HepG2 (cell line): ENCODE results near the gene NFX1. TPM values are rescaled to one million over a fixed set of nuclear protein-coding genes. Genes with fewer than 3 reads are reported as not detected.

ENCODE experiments used
- ATAC-seq: fragments of 200-7000 bp; cut with Tn5 transposase; 3 replicates; pipeline ENCODE4 v1.9.1; 2020; ENCODE audit warnings: mild to moderate bottlenecking, moderate library complexity
- BruUV-seq: library from RNA; stranded (reverse); fragments of 400-500 nt; replicated peaks from 2 replicates; lab custom pipeline; 2021; lab: Mats Ljungman, UMichigan
- CTCF ChIA-PET: fragments of 300-600 bp; formaldehyde crosslinking; extraction: SDS; loops from one replicate; lab custom pipeline; 2021; ENCODE audit warnings: low total read pairs, inconsistent platforms, low intra/inter-chr PET ratio; lab: Yijun Ruan, JAX
- POLR2A ChIA-PET: fragments of 350-600 bp; sonication (Branson Sonifier 250); formaldehyde crosslinking; loops from one replicate; lab custom pipeline; 2020; ENCODE audit warnings: antibody characterized with exemption, inconsistent platforms; lab: Yijun Ruan, JAX
- DNase-seq: peaks from one replicate; pipeline ENCODE4 v3.0.0-alpha.2; 2015; ENCODE audit warnings: low spot score
- FAIRE-seq: peaks from 3 replicates; lab custom pipeline; 2011; peaks lifted over from hg19 to GRCh38; lab: Jason Lieb, UNC
- H2AFZ ChIP-seq: one replicate; pipeline ENCODE4 v1.6.1; 2011; ENCODE audit warnings: low read length, inconsistent platforms
- H3K27ac ChIP-seq: fragments of 300-600 bp; 3 replicates; pipeline ENCODE4 v1.8.0; 2011; ENCODE audit warnings: mixed run types, mild to moderate bottlenecking, mixed read lengths, low read length, inconsistent platforms; ENCODE audit not compliant: insufficient read depth; ENCODE audit errors: extremely low read length
- H3K27me3 ChIP-seq, 2 experiments: fragments of 200-600 bp in 1 of 2; 2 replicates in 1 of 2; 3 replicates in 1 of 2; pipeline versions ENCODE4 v1.6.0 to v1.8.0; 2011; ENCODE audit warnings: low read length in 2 of 2, mild to moderate bottlenecking in 2 of 2, moderate library complexity in 2 of 2, inconsistent platforms in 1 of 2; ENCODE audit not compliant: insufficient read depth in 2 of 2, control insufficient read depth in 1 of 2
- H3K36me3 ChIP-seq, 2 experiments: fragments of 200-600 bp in 1 of 2; replicated peaks in 1 of 2; 2 replicates in 1 of 2; 3 replicates in 1 of 2; pipeline versions ENCODE4 v1.5.1 to v1.8.0; 2011; ENCODE audit warnings: low read length in 2 of 2, inconsistent platforms in 1 of 2; ENCODE audit not compliant: insufficient read depth in 2 of 2, control insufficient read depth in 1 of 2
- H3K4me1 ChIP-seq: 2 replicates; pipeline ENCODE4 v1.5.1; 2012; ENCODE audit warnings: low read length, inconsistent platforms; ENCODE audit not compliant: insufficient read depth
- H3K4me2 ChIP-seq: 2 replicates; pipeline ENCODE4 v1.6.0; 2011; ENCODE audit warnings: low read depth, low read length, inconsistent platforms
- H3K4me3 ChIP-seq, 3 experiments: fragments of 200-600 bp in 1 of 3; sonication (generic), shearing (Covaris generic) in 1 of 3; replicated peaks in 1 of 3; 2 replicates each; pipeline ENCODE4 v1.5.1; 2011 to 2016; ENCODE audit warnings: low read length in 3 of 3, inconsistent platforms in 2 of 3, low read depth in 2 of 3, mild to moderate bottlenecking in 2 of 3, control low read depth in 1 of 3, mixed read lengths in 1 of 3; ENCODE audit not compliant: insufficient read depth in 1 of 3
- H3K79me2 ChIP-seq: one replicate; pipeline ENCODE4 v1.6.1; 2011; ENCODE audit warnings: low read length, inconsistent platforms; ENCODE audit not compliant: insufficient read depth
- H3K9ac ChIP-seq: 2 replicates; pipeline ENCODE4 v1.6.0; 2011; ENCODE audit warnings: mild to moderate bottlenecking, low read depth, low read length, inconsistent platforms; ENCODE audit not compliant: insufficient read depth
- H3K9me3 ChIP-seq: 2 replicates; pipeline ENCODE4 v1.5.1; 2012; ENCODE audit warnings: mild to moderate bottlenecking, low read length
- H4K20me1 ChIP-seq: 2 replicates; pipeline ENCODE4 v1.6.0; 2011; ENCODE audit warnings: inconsistent platforms, mild to moderate bottlenecking, low read length, moderate library complexity; ENCODE audit not compliant: insufficient read depth
- AGO2 ChIP-seq: fragments of 200-400 bp; formaldehyde crosslinking; optimal IDR thresholded peaks from 2 replicates; pipeline ENCODE3; 2017; ENCODE audit warnings: mild to moderate bottlenecking, low read depth, low read length, moderate library complexity
- FOXK2 ChIP-seq: fragments of 450-650 bp; IDR thresholded peaks from 2 replicates; pipeline ENCODE4 v1.6.1; 2016
- KLF9 ChIP-seq: IDR thresholded peaks from 2 replicates; pipeline ENCODE4 v1.6.1; 2016; ENCODE audit warnings: low read depth
- MTA3 ChIP-seq: sonication (generic); formaldehyde crosslinking; IDR thresholded peaks from 2 replicates; pipeline ENCODE4 v1.4.0; 2020; ENCODE audit warnings: missing genetic modification reagents
- REL ChIP-seq: sonication (generic); formaldehyde crosslinking; conservative IDR thresholded peaks from 2 replicates; pipeline ENCODE4 v1.8.0; 2022; ENCODE audit warnings: mild to moderate bottlenecking, missing genetic modification reagents, moderate library complexity
- ZBTB7A ChIP-seq: sonication (generic); formaldehyde crosslinking; IDR thresholded peaks from 2 replicates; pipeline ENCODE4 v1.8.0; 2022; ENCODE audit warnings: mild to moderate bottlenecking, missing genetic modification reagents
- ZNF496 ChIP-seq: sonication (generic); formaldehyde crosslinking; IDR thresholded peaks from 2 replicates; pipeline ENCODE4 v1.8.1; 2023; ENCODE audit warnings: mild to moderate bottlenecking, moderate library complexity, missing genetic modification reagents; ENCODE audit not compliant: insufficient replicate concordance
- ZNF749 ChIP-seq: sonication (generic); formaldehyde crosslinking; IDR thresholded peaks from 2 replicates; pipeline ENCODE4 v1.8.0; 2022; ENCODE audit warnings: mild to moderate bottlenecking, missing genetic modification reagents, moderate library complexity, borderline replicate concordance
- WGBS: methylation state at CpG from one replicate; pipeline ENCODE4 v1.1.6; 2017; ENCODE audit warnings: low lambda C conversion rate; 5-methylcytosine and 5-hydroxymethylcytosine counted together
- in situ Hi-C: cut with HindIII; loops from 2 replicates; pipeline ENCODE4 v1.10.0; 2017; ENCODE audit warnings: low pct_unique_long_range_greater_than_20kb; ENCODE audit not compliant: extremely low pct_ligation_motif_present
- intact Hi-C: fragments of 100-400 bp; cut with micrococcal nuclease; formaldehyde crosslinking; loops from one replicate; pipeline ENCODE4 v1.10.0; 2022; ENCODE audit not compliant: unreplicated experiment
- polyA plus RNA-seq, 8 experiments: library from polyadenylated mRNA; depleted of rRNA in 3 of 8; stranded (reverse) in 7 of 8; unstranded in 1 of 8; fragments of >200 nt; fragmentation: Illumina TruSeq in 4 of 8; extraction: Trizol in 4 of 8; gene quantifications; 2 replicates each; pipeline versions ENCODE4 v1.2.1 to v1.2.3, GENCODE V29; 2011 to 2016; ENCODE audit warnings: low read depth in 4 of 8, missing spikeins in 1 of 8, mixed read lengths in 1 of 8; ENCODE audit not compliant: insufficient read depth in 1 of 8
- total RNA-seq, 5 experiments: library from RNA; depleted of rRNA; stranded (reverse); fragments of >200 nt; fragmentation: Illumina TruSeq; extraction: Trizol; gene quantifications; 2 replicates each; pipeline ENCODE4 v1.2.3, GENCODE V29; 2016; ENCODE audit warnings: low read depth in 1 of 5
- TF ChIP-seq, protein P1 (sequence below): fragments of 450-650 bp; IDR thresholded peaks from 2 replicates; pipeline ENCODE4 v1.6.1; 2016
- TF ChIP-seq, protein P2 (sequence below): sonication (generic); formaldehyde crosslinking; IDR thresholded peaks from 2 replicates; pipeline ENCODE4 v1.5.1; 2020; ENCODE audit warnings: mild to moderate bottlenecking, missing genetic modification reagents, borderline replicate concordance
- TF ChIP-seq, protein P3 (sequence below): sonication (generic); formaldehyde crosslinking; IDR thresholded peaks from 2 replicates; pipeline ENCODE4 v1.5.0; 2020; ENCODE audit warnings: mild to moderate bottlenecking, missing genetic modification reagents

Gene NFX1
- total and polyA plus RNA-seq, 2 of the 13 experiments (the other 11 are each of a cell fraction or from before 2014, with no cell fraction given) = 23.9 to 27.5 TPM

DNA sequence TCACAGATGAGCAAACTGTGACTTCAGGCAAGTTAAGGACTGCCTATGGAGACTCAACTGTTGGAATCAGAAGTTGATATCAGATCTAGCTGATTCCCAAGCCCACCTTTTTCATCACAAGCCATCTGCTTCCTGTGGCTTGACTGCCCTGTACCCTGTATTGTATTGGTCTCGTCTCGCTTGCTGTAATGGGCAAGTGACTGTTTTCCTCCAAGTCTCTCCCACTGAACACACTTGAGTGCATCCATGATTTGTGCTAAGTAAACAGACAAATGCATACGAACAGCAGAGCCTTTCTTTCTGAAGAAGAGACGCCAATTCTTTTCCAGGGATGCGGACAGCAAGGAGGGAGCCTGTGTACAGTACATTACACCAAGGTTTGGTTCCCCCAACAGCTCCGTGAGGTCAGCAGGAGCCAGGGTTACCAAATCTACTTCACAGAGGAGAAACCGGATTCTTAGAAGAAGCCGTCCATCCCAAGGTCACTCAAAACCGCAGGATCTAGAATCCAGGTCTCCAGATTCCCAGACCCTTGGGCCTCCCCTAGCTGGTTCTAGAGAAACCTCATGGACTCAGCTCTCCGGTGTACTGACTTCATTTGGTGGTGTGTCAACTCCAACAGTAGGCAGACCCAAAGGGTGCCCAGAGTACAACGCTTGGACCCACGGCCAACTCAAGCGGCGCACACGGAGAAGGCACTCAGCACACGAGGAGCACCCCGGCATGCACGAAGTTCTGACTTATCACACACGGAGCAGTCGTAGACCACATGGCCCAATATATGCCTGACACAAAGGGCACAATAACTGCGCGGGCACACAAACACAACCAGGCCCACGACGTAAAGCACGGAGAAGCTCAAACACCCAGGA, 26.9 kb upstream of the NFX1 start:
- Histone ChIP-seq H3K27me3 (no peaks in the 10 kb centered on the region; a peak in 1 of 5 replicates), H3K9ac (peak overlapping the region; percentile 90), H3K27ac (peak overlapping the region; percentile 82), H3K9me3 (no peaks in the 10 kb centered on the region), H3K36me3 (peaks cover 16 to 54% of the 10 kb centered on the region in 2 experiments), H3K4me2 (peak overlapping the region; percentile 96), H3K4me1 (peaks cover 30% of the 10 kb centered on the region), H2AFZ (no peak overlapping the region), H3K4me3 (peak overlapping the region; percentile 89 to 100 (median 98)), H4K20me1 (no peaks in the 10 kb centered on the region), H3K79me2 (peaks cover 37% of the 10 kb centered on the region)
- 5% methylated on average over 14 of the region's 25 CpGs for WGBS
- intact Hi-C loops = loop anchor here (5.0 kb wide), 1 partner anchor 36 kb away; no protein-coding TSS in a partner anchor
- POLR2A ChIA-PET = interaction anchor here (0.7 to 2.1 kb wide), 11 partner anchors 9 to 239 kb away, joined by 3 to 14 read pairs (median 4); partner anchors contain the start of genes B4GALT1, DNAJA1, NFX1 and SMU1
- no peak for FAIRE-seq
- in situ Hi-C loops = no loop called here
- CTCF ChIA-PET = no interaction called here
- DNase-seq = peak; percentile 18
- peak; percentile 39 for ATAC-seq
- BruUV-seq = no TSS peak
- TF ChIP-seq, protein P1, sequence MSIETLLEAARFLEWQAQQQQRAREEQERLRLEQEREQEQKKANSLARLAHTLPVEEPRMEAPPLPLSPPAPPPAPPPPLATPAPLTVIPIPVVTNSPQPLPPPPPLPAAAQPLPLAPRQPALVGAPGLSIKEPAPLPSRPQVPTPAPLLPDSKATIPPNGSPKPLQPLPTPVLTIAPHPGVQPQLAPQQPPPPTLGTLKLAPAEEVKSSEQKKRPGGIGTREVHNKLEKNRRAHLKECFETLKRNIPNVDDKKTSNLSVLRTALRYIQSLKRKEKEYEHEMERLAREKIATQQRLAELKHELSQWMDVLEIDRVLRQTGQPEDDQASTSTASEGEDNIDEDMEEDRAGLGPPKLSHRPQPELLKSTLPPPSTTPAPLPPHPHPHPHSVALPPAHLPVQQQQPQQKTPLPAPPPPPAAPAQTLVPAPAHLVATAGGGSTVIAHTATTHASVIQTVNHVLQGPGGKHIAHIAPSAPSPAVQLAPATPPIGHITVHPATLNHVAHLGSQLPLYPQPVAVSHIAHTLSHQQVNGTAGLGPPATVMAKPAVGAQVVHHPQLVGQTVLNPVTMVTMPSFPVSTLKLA = peak; percentile 32
- TF ChIP-seq MTA3 (CRISPR knock-in tag) (no peak), ZBTB7A (CRISPR knock-in tag) (no peak), ZNF749 (CRISPR knock-in tag) (no peak), KLF9 (CRISPR knock-in tag) (no peak), ZNF496 (no peak), AGO2 (no peak), REL (CRISPR knock-in tag) (no peak), FOXK2 (no peak)
- TF ChIP-seq, protein P2, sequence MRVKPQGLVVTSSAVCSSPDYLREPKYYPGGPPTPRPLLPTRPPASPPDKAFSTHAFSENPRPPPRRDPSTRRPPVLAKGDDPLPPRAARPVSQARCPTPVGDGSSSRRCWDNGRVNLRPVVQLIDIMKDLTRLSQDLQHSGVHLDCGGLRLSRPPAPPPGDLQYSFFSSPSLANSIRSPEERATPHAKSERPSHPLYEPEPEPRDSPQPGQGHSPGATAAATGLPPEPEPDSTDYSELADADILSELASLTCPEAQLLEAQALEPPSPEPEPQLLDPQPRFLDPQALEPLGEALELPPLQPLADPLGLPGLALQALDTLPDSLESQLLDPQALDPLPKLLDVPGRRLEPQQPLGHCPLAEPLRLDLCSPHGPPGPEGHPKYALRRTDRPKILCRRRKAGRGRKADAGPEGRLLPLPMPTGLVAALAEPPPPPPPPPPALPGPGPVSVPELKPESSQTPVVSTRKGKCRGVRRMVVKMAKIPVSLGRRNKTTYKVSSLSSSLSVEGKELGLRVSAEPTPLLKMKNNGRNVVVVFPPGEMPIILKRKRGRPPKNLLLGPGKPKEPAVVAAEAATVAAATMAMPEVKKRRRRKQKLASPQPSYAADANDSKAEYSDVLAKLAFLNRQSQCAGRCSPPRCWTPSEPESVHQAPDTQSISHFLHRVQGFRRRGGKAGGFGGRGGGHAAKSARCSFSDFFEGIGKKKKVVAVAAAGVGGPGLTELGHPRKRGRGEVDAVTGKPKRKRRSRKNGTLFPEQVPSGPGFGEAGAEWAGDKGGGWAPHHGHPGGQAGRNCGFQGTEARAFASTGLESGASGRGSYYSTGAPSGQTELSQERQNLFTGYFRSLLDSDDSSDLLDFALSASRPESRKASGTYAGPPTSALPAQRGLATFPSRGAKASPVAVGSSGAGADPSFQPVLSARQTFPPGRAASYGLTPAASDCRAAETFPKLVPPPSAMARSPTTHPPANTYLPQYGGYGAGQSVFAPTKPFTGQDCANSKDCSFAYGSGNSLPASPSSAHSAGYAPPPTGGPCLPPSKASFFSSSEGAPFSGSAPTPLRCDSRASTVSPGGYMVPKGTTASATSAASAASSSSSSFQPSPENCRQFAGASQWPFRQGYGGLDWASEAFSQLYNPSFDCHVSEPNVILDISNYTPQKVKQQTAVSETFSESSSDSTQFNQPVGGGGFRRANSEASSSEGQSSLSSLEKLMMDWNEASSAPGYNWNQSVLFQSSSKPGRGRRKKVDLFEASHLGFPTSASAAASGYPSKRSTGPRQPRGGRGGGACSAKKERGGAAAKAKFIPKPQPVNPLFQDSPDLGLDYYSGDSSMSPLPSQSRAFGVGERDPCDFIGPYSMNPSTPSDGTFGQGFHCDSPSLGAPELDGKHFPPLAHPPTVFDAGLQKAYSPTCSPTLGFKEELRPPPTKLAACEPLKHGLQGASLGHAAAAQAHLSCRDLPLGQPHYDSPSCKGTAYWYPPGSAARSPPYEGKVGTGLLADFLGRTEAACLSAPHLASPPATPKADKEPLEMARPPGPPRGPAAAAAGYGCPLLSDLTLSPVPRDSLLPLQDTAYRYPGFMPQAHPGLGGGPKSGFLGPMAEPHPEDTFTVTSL = 0 out of 2 replicates have a peak, but pooled peaks have one; percentile 10
- TF ChIP-seq, protein P3, sequence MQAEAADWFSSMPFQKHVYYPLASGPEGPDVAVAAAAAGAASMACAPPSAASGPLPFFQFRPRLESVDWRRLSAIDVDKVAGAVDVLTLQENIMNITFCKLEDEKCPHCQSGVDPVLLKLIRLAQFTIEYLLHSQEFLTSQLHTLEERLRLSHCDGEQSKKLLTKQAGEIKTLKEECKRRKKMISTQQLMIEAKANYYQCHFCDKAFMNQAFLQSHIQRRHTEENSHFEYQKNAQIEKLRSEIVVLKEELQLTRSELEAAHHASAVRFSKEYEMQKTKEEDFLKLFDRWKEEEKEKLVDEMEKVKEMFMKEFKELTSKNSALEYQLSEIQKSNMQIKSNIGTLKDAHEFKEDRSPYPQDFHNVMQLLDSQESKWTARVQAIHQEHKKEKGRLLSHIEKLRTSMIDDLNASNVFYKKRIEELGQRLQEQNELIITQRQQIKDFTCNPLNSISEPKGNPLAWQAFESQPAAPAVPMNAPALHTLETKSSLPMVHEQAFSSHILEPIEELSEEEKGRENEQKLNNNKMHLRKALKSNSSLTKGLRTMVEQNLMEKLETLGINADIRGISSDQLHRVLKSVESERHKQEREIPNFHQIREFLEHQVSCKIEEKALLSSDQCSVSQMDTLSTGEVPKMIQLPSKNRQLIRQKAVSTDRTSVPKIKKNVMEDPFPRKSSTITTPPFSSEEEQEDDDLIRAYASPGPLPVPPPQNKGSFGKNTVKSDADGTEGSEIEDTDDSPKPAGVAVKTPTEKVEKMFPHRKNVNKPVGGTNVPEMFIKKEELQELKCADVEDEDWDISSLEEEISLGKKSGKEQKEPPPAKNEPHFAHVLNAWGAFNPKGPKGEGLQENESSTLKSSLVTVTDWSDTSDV (CRISPR knock-in tag) = 0 out of 2 replicates have a peak, but pooled peaks have one; percentile 1
